SK-N-SH treated with all-trans-retinoic acid at 6 μM for 48 hours (cell line): ENCODE data around the gene BACH2.

Experiments used
- ATAC-seq: fragments of 200-7000 bp; cut with Tn5 transposase; 3 replicates; pipeline ENCODE4 v1.9.1; 2020; ENCODE audit warnings: mild to moderate bottlenecking, moderate library complexity
- ARNTL ChIP-seq: fragments of 450-650 bp; formaldehyde crosslinking; IDR thresholded peaks from 2 replicates; pipeline ENCODE4 v1.5.0; 2020; ENCODE audit warnings: low read depth, mild to moderate bottlenecking, moderate library complexity, borderline replicate concordance
- CSDC2 ChIP-seq: fragments of 250-450 bp; sonication (Bioruptor Pico); IDR thresholded peaks from 2 replicates; pipeline ENCODE4 v1.5.0; 2020; ENCODE audit warnings: mild to moderate bottlenecking, moderate library complexity
- CSRNP3 ChIP-seq: fragments of 250-450 bp; sonication (Bioruptor Pico); IDR thresholded peaks from 2 replicates; pipeline ENCODE4 v1.5.1; 2021; ENCODE audit warnings: mild to moderate bottlenecking, moderate library complexity
- GLIS3 ChIP-seq: fragments of 250-450 bp; sonication (Bioruptor Pico); IDR thresholded peaks from 2 replicates; pipeline ENCODE4 v1.5.0; 2020; ENCODE audit warnings: mild to moderate bottlenecking, moderate library complexity
- ISL1 ChIP-seq: fragments of 250-450 bp; sonication (Bioruptor Pico); IDR thresholded peaks from 2 replicates; pipeline ENCODE4 v2.1.2; 2022; ENCODE audit warnings: mild to moderate bottlenecking, moderate library complexity
- OSR1 ChIP-seq: fragments of 250-450 bp; sonication (Bioruptor Pico); IDR thresholded peaks from 2 replicates; pipeline ENCODE4 v1.8.0; 2022; ENCODE audit warnings: moderate library complexity, mild to moderate bottlenecking, inconsistent platforms
- RARB ChIP-seq: fragments of 250-450 bp; sonication (Bioruptor Pico); IDR thresholded peaks from 2 replicates; pipeline ENCODE4 v1.8.0; 2021; ENCODE audit warnings: mild to moderate bottlenecking, moderate library complexity
- SNAI2 ChIP-seq: fragments of 250-450 bp; sonication (Bioruptor Pico); IDR thresholded peaks from 2 replicates; pipeline ENCODE4 v1.5.0; 2020; ENCODE audit warnings: mild to moderate bottlenecking, moderate library complexity
- TCF4 ChIP-seq: fragments of 250-450 bp; sonication (Bioruptor Pico); IDR thresholded peaks from 2 replicates; pipeline ENCODE4 v1.8.0; 2021; ENCODE audit warnings: mild to moderate bottlenecking, moderate library complexity, borderline replicate concordance
- TOX ChIP-seq: fragments of 250-450 bp; sonication (Bioruptor Pico); IDR thresholded peaks from 2 replicates; pipeline ENCODE4 v1.8.0; 2021; ENCODE audit warnings: mild to moderate bottlenecking, moderate library complexity, borderline replicate concordance
- ZFP3 ChIP-seq: fragments of 250-450 bp; sonication (Bioruptor Pico); IDR thresholded peaks from 2 replicates; pipeline ENCODE4 v1.5.0; 2020; ENCODE audit warnings: mild to moderate bottlenecking, moderate library complexity
- ZFP30 ChIP-seq: fragments of 450-650 bp; formaldehyde crosslinking; IDR thresholded peaks from 2 replicates; pipeline ENCODE4 v1.5.0; 2022; ENCODE audit warnings: mild to moderate bottlenecking, moderate library complexity
- ZNF565 ChIP-seq: fragments of 450-650 bp; formaldehyde crosslinking; conservative IDR thresholded peaks from 2 replicates; pipeline ENCODE4 v1.5.0; 2020; ENCODE audit warnings: low read depth, mild to moderate bottlenecking, moderate library complexity
- ZNF8 ChIP-seq: fragments of 450-650 bp; formaldehyde crosslinking; IDR thresholded peaks from 2 replicates; pipeline ENCODE4 v1.5.0; 2020; ENCODE audit warnings: mild to moderate bottlenecking, moderate library complexity
- TF ChIP-seq, protein P1 (sequence below): fragments of 250-450 bp; sonication (Bioruptor Pico); IDR thresholded peaks from 2 replicates; pipeline ENCODE4 v1.5.0; 2020; ENCODE audit warnings: mild to moderate bottlenecking, moderate library complexity
- TF ChIP-seq, protein P2 (sequence below): fragments of 250-450 bp; sonication (Bioruptor Pico); IDR thresholded peaks from 2 replicates; pipeline ENCODE4 v1.5.1; 2020; ENCODE audit warnings: low read depth, mild to moderate bottlenecking, moderate library complexity
- TF ChIP-seq, protein P3 (sequence below): fragments of 250-450 bp; sonication (Bioruptor Pico); IDR thresholded peaks from 2 replicates; pipeline ENCODE4 v1.8.0; 2021; ENCODE audit warnings: low read depth, mild to moderate bottlenecking, moderate library complexity, borderline replicate concordance

BACH2 gene

GRCh38 chr6:89955364-89955763 lies 341.3 kb downstream of the BACH2 start:
- TF ChIP-seq ZFP30 = no peak
- TF ChIP-seq CSRNP3 (CRISPR knock-in tag) = no peak
- TF ChIP-seq GLIS3 (CRISPR knock-in tag) = no peak
- no peak for TF ChIP-seq ZNF8 (CRISPR knock-in tag)
- TF ChIP-seq, protein P1, sequence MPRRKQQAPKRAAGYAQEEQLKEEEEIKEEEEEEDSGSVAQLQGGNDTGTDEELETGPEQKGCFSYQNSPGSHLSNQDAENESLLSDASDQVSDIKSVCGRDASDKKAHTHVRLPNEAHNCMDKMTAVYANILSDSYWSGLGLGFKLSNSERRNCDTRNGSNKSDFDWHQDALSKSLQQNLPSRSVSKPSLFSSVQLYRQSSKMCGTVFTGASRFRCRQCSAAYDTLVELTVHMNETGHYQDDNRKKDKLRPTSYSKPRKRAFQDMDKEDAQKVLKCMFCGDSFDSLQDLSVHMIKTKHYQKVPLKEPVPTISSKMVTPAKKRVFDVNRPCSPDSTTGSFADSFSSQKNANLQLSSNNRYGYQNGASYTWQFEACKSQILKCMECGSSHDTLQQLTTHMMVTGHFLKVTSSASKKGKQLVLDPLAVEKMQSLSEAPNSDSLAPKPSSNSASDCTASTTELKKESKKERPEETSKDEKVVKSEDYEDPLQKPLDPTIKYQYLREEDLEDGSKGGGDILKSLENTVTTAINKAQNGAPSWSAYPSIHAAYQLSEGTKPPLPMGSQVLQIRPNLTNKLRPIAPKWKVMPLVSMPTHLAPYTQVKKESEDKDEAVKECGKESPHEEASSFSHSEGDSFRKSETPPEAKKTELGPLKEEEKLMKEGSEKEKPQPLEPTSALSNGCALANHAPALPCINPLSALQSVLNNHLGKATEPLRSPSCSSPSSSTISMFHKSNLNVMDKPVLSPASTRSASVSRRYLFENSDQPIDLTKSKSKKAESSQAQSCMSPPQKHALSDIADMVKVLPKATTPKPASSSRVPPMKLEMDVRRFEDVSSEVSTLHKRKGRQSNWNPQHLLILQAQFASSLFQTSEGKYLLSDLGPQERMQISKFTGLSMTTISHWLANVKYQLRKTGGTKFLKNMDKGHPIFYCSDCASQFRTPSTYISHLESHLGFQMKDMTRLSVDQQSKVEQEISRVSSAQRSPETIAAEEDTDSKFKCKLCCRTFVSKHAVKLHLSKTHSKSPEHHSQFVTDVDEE = no peak
- TF ChIP-seq ZFP3 = no peak
- TF ChIP-seq, protein P2, sequence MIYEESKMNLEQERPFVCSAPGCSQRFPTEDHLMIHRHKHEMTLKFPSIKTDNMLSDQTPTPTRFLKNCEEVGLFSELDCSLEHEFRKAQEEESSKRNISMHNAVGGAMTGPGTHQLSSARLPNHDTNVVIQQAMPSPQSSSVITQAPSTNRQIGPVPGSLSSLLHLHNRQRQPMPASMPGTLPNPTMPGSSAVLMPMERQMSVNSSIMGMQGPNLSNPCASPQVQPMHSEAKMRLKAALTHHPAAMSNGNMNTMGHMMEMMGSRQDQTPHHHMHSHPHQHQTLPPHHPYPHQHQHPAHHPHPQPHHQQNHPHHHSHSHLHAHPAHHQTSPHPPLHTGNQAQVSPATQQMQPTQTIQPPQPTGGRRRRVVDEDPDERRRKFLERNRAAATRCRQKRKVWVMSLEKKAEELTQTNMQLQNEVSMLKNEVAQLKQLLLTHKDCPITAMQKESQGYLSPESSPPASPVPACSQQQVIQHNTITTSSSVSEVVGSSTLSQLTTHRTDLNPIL = no peak
- TF ChIP-seq, protein P3, sequence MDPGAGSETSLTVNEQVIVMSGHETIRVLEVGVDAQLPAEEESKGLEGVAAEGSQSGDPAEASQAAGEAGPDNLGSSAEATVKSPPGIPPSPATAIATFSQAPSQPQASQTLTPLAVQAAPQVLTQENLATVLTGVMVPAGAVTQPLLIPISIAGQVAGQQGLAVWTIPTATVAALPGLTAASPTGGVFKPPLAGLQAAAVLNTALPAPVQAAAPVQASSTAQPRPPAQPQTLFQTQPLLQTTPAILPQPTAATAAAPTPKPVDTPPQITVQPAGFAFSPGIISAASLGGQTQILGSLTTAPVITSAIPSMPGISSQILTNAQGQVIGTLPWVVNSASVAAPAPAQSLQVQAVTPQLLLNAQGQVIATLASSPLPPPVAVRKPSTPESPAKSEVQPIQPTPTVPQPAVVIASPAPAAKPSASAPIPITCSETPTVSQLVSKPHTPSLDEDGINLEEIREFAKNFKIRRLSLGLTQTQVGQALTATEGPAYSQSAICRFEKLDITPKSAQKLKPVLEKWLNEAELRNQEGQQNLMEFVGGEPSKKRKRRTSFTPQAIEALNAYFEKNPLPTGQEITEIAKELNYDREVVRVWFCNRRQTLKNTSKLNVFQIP (CRISPR knock-in tag) = no peak
- no peak for TF ChIP-seq CSDC2 (CRISPR knock-in tag)
- TF ChIP-seq ARNTL (CRISPR knock-in tag) = no peak
- no peak for ATAC-seq

GRCh38 chr6:89954721-89955148 lies 341.9 kb downstream of the BACH2 start:
- no peak for TF ChIP-seq ZNF565 (CRISPR knock-in tag)
- no peak for TF ChIP-seq OSR1 (CRISPR knock-in tag)
- TF ChIP-seq, protein P1 = no peak
- no peak for TF ChIP-seq TOX
- TF ChIP-seq GLIS3 (CRISPR knock-in tag) = no peak
- TF ChIP-seq SNAI2 (CRISPR knock-in tag) = no peak
- TF ChIP-seq, protein P3 (CRISPR knock-in tag) = no peak
- TF ChIP-seq ZNF8 (CRISPR knock-in tag) = no peak
- no peak for TF ChIP-seq CSRNP3 (CRISPR knock-in tag)
- TF ChIP-seq ZFP3 = no peak
- no peak for TF ChIP-seq RARB
- TF ChIP-seq TCF4 = no peak
- TF ChIP-seq ISL1 (CRISPR knock-in tag) = no peak
- ATAC-seq = no peak
